Measurements from ENCODE around the gene EDRF1. TPM values are rescaled to one million over a fixed set of nuclear protein-coding genes. Genes with fewer than 3 reads are reported as not detected.
A peak's percentile ranks its signal among the peaks of the same experiment; 100 is the strongest.

EDRF1 gene
- total and polyA plus RNA-seq, 2 of the 13 experiments (the other 11 are each of a cell fraction or from before 2014, with no cell fraction given): 16.9 to 26.7 TPM

GRCh38 chr10:125792342-125793300 is 73.1 kb downstream of the EDRF1 start (continued):
- TF ChIP-seq, protein P1, sequence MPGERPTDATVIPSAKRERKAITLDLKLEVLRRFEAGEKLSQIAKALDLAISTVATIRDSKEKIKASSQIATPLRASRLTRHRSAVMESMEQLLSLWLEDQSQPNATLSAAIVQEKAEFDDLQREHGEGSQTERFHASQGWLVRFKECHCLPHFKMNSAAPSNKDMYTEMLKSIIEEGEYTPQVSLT (CRISPR knock-in tag; IDR thresholded peaks at IDR 0.05; ENCODE audit: borderline replicate concordance, low read depth): no peak
- TF ChIP-seq RARG (CRISPR knock-in tag; IDR thresholded peaks at IDR 0.05; ENCODE audit: low read depth): no peak
- peak; percentile 84 for TF ChIP-seq THAP11 (CRISPR knock-in tag; IDR thresholded peaks at IDR 0.05)
- TF ChIP-seq MTA1 (CRISPR knock-in tag; IDR thresholded peaks at IDR 0.05; ENCODE audit: borderline replicate concordance): peak; percentile 91
- TF ChIP-seq MBNL3 (CRISPR knock-in tag; conservative IDR thresholded peaks at IDR 0.05): no peak
- no peak for TF ChIP-seq ZBTB46 (CRISPR knock-in tag; IDR thresholded peaks at IDR 0.05; ENCODE audit: borderline replicate concordance)
- TF ChIP-seq ZNF274 (CRISPR knock-in tag; IDR thresholded peaks at IDR 0.05): no peak
- peak; percentile 89; the same call in 1 of the 2 replicates for TF ChIP-seq HOMEZ (CRISPR knock-in tag; IDR thresholded peaks at IDR 0.05; ENCODE audit: low read depth)
- TF ChIP-seq ZNF256 (CRISPR knock-in tag; conservative IDR thresholded peaks at IDR 0.05): no peak
- 0 out of 2 replicates have a peak, but pooled peaks have one; percentile 63 for TF ChIP-seq MAZ (IDR thresholded peaks at IDR 0.05; ENCODE audit: borderline replicate concordance, low read depth, low read length)
- TF ChIP-seq MAZ (CRISPR knock-in tag; IDR thresholded peaks at IDR 0.05; ENCODE audit: low read depth): peak; percentile 86
- TF ChIP-seq HDAC6 (IDR thresholded peaks at IDR 0.05; ENCODE audit: low read depth, low read length): no peak
- TF ChIP-seq RARA (CRISPR knock-in tag; IDR thresholded peaks at IDR 0.05): peak; percentile 100
- TF ChIP-seq EED (CRISPR knock-in tag; IDR thresholded peaks at IDR 0.05): no peak
- no peak for TF ChIP-seq HES4 (CRISPR knock-in tag; IDR thresholded peaks at IDR 0.05; ENCODE audit: borderline replicate concordance)
- no peak for TF ChIP-seq KLF15 (CRISPR knock-in tag; IDR thresholded peaks at IDR 0.05; ENCODE audit: borderline replicate concordance)
- no peak; the same call in 1 of the 2 replicates for TF ChIP-seq HOXA9 (CRISPR knock-in tag; IDR thresholded peaks at IDR 0.05; ENCODE audit: borderline replicate concordance)
- TF ChIP-seq ZNF136 (CRISPR knock-in tag; IDR thresholded peaks at IDR 0.05; ENCODE audit: low read depth): 0 out of 2 replicates have a peak, but pooled peaks have one; percentile 68
- TF ChIP-seq FOXC1 (CRISPR knock-in tag; IDR thresholded peaks at IDR 0.05; ENCODE audit: borderline replicate concordance): peak; percentile 51; the same call in 1 of the 2 replicates
- no peak for TF ChIP-seq JARID2 (CRISPR knock-in tag; IDR thresholded peaks at IDR 0.05; ENCODE audit: insufficient replicate concordance)
- no peak for TF ChIP-seq NFATC3 (CRISPR knock-in tag; IDR thresholded peaks at IDR 0.05)
- TF ChIP-seq HMG20B (CRISPR knock-in tag; conservative IDR thresholded peaks at IDR 0.05): peak; percentile 89; the same call in 1 of the 2 replicates
- TF ChIP-seq ZC3H4 (CRISPR knock-in tag; IDR thresholded peaks at IDR 0.05; ENCODE audit: borderline replicate concordance): 0 out of 2 replicates have a peak, but pooled peaks have one; percentile 28

Measured in HepG2 (cell line).